HG02840 (cell line): ENCODE measurements around the gene PLS3.
"Not testable (repeated sequence)": the region's sequence is repeated elsewhere in the genome, so short reads cannot be mapped to it uniquely, and the experiment has no call there.

Source experiments
- ATAC-seq: cut with Tn5 transposase; IDR thresholded peaks from one replicate; pipeline ENCODE4 v1.9.1; 2021; ENCODE audit warnings: mild to moderate bottlenecking, moderate library complexity, moderate number of reproducible peaks; ENCODE audit not compliant: unreplicated experiment, low FRiP score

The PLS3 gene, protein sequence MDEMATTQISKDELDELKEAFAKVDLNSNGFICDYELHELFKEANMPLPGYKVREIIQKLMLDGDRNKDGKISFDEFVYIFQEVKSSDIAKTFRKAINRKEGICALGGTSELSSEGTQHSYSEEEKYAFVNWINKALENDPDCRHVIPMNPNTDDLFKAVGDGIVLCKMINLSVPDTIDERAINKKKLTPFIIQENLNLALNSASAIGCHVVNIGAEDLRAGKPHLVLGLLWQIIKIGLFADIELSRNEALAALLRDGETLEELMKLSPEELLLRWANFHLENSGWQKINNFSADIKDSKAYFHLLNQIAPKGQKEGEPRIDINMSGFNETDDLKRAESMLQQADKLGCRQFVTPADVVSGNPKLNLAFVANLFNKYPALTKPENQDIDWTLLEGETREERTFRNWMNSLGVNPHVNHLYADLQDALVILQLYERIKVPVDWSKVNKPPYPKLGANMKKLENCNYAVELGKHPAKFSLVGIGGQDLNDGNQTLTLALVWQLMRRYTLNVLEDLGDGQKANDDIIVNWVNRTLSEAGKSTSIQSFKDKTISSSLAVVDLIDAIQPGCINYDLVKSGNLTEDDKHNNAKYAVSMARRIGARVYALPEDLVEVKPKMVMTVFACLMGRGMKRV

DNA sequence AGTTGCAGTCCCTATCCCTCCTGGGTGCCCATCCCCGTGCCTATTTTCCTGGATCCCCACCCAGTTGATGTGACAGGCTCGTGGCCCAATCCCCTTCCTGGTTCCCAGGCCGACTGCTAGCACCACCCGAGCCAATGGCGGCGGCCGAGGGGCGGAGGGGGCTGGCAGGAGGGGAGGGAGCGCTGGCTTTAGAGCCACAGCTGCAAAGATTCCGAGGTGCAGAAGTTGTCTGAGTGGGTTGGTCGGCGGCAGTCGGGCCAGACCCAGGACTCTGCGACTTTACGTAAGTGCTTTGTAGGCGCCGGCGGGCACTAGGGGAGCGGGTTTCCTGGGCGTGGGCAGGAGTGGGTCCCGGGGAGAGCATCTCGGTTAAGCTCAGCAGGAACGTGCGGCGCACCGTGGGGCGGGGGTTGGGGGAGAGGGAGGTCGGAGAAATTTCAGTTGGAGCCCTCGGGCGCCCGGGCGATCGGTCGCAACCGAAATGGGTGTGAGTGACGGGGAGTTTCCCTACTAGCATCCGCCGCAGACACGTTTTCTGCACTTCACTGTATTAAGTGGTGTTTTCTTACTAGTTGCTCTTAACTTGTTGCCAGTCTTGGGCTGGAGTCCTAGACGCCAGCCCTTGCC is at the start of gene PLS3:
Gene PLS3 (plus strand): TSS at position 197 of the 627 bp plus-strand sequence. CDS start 49,077 bp downstream, outside the sequence.
- no peak for ATAC-seq

DNA sequence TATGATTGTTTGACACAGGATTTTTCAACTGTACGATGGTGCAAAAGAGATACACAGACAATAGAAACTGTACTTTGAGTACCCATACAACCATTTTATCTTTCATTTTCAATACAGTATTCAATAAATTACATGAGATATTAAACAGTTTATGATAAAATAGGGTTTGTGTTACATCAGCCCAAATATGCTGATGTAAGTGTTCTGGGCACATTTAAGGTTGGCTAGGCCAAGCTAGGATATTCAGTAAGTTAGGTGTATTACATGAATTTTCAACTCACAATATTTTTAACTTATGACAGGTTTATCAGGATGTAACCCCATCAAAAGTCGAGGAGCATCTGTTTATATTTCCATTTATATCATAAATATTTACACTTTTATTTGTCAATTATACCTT is 42.9 kb upstream of the PLS3 start:
- no peak for ATAC-seq

DNA sequence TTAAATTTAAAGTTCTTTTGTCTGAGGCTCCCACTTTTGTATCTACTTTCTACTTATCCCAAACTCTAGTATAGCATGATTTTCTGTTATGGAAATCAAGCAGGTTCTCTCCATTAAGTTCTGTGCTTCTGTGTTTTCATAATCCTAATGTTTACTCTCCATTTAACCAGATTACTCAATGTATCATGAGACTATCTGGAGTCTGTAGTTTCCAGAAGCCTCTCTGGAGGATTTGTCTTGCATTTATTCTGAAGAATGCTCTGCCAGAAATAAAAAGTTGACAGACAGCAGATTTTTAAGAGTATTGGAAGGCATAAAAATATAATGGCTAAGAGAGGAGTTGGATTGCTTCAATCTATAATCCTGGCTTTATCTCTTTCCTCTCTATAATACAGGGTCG is 39.2 kb upstream of the PLS3 start:
- no peak for ATAC-seq

DNA sequence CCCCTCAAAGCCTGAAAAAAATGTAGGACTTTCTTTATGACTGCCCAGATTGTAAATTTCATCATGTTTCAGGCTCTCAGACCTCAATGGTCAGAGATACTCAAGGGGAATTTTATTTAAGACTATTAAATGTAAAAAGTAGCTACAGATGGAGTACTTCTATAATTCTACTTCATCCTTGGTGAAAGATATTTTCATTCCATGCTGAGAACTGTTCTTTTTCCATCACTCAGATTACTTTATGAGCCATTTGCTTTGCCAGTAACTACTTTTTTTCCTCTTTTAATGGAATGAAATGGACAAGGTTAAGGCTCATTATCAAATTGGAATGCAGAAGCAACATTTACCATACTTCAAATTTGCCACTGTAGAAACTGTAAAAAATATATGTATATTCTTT is 38.0 kb upstream of the PLS3 start:
- ATAC-seq = no peak

DNA sequence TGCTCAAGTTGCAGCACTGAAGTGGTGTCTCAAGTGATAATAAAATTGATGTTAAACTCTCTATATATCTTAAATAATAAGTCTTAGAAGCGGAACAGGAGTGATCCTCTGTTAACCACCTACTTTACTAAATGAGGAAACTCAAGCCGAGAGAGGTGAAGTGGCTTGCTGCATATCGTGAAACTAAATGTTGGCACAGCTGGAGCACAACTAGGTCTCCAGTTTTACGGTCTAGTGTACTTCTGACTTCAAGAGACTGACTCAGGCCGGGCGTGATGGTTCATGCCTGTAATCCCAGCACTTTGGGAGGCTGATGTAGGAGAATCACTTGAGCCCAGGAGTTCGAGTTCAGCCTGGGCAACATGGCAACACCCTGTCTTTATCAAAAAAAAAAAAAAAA is 35.5 kb upstream of the PLS3 start:
- no peak for ATAC-seq

DNA sequence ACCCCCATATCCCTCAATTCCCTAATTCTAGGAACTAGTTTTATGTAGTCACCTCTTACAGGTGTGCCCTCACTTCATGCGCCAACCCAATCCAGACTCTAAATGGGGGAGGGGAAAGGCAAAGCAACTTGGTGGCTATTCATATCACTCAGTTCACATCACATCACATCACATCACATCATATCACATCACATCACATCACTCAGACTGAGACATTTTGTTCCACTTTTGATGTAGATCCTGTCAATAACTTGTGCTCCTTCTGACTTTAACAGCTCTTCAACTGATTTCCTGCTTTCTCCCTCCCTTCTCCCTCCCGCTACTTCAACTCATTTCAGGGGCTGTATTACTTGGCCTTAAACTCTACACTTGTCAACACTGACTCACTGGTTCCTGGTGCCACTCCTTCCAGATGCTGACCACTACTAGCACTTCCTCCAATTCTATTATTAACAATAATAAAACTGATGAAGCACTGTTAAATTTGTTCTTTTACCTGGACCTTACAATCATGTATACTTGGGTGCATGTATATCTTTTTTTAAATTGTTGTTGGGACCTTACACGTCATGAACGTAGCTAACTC is 29.1 kb upstream of the PLS3 start:
- ATAC-seq = no peak

DNA sequence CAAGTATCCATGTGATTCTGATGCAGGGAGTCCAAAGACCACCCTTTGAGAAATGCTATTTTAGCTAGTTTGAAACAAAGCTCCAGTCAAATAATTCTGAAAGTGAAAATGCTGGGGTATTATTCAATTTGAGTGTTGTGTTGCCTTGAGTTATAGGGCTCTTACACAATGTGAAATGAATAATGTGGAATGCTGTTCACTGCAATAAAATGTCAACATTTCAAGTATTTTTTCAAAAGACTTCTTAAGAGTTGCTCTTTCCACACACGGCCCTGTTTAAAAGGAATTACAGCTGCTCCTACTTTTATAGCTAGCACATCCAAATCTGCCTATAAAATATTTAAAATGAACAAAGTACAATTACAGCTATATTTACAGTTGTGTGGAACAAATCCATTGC is 27.5 kb upstream of the PLS3 start:
- ATAC-seq = no peak

DNA sequence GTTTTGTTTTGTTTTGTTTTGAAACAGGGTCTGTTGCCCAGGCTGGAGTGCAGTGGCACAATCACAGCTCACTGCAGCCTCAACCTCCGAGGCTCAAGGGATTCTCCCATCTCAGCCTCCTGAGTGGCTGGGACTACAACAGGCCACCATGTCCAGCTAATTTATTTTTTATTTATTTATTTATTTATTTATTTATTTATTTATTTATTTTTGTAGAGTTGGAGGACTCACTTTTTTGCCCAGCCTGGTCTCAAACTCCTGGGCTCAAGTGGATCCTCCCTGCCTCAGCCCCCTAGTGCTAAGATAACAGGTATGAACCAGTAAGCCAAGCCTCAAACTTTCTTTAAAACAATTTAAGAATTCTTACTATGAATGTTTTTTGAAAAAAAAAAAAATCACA is 26.6 kb upstream of the PLS3 start:
- no peak for ATAC-seq

DNA sequence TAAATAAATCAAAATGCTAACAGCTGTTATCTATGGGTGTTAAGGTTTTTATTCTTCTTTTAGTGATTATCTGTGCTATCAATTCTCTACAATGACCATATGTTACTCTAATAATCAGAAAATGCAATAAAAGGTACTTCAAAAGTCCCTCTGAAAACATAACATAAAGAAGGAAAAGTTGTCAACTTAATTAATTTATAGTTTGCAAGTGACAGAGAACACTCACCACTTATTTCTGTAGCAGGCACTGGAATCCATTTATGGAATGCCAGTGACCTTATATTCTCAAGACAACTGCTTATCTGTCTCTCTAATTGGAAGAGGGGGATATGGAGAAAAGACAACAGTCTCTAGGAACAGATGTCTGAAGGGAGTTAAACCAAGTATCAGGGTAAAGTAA is 25.6 kb upstream of the PLS3 start:
- ATAC-seq = no peak

DNA sequence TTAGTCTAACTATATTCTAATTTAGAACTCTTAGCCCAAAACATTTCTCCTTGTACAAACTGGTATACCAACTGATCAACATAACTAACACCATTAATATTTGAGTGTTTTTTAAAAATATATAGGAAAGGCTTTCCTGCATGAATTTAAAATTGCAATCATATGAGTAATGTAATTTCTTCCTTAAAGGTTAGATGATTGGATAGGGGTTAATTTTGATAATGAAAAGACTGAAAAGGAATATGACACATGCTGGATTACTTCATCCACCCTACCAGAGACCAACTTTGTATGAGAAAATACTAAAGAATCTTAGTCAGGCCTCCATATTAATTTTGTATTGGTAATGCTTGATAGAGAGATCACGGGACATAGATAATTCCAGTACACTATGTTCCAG is 25.1 kb upstream of the PLS3 start:
- no peak for ATAC-seq

DNA sequence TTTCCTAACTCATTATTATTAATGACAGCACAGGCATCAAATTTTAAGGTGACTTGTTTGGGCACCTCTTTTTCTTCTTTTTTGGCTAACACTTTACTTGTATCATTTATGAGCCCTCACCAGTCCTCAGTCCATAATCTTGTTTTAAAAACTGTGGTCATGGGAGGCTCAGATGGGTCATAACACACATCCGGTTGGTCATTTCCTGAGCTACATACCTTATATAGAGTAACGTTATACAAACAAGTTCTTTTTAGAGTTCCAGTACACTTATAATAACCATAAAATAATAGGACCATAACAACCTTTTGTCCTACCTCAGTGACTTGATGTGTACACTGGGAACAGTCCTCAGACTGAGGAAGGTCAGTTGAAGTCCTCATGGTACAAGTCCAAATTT is 21.1 kb upstream of the PLS3 start:
- no peak for ATAC-seq

DNA sequence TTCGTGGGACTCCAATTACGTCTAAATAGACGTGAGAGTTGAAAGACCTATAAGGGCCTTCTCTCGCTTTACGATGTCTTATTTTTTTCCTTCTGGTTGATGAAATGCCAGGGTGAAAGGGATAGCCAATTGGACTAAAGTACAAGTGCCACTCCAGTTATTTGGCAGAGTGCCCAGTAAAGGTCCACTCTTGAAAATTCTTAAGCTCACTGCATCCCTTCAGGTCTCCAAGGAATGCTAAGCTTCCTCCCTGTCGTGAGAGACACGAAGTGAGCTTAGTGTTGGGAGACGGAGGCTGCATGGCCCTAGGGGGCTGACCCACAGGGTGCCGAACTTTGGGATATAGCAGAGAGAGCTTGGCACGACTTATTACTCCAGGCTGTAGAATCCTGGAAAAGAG is 19.9 kb upstream of the PLS3 start:
- not testable (repeated sequence) for ATAC-seq

DNA sequence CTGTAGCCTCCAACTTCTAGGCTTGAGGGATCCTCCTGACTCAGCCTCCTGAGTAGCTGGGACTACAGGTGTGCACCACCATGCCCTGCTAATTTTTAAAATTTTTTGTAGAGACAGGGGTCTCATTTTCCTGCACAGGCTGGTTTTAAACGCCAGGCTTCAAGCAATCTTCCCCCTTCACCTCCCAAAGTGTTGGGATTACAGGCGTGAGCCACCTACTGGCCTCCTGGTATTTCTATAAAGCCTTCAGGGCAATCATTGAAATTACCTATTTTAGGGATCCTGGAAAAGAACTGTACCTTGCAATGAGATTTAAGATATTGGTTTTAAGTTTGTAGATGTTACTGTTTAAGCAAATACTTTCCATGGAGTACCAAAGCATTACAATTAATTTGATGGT is 13.5 kb upstream of the PLS3 start:
- ATAC-seq = no peak

DNA sequence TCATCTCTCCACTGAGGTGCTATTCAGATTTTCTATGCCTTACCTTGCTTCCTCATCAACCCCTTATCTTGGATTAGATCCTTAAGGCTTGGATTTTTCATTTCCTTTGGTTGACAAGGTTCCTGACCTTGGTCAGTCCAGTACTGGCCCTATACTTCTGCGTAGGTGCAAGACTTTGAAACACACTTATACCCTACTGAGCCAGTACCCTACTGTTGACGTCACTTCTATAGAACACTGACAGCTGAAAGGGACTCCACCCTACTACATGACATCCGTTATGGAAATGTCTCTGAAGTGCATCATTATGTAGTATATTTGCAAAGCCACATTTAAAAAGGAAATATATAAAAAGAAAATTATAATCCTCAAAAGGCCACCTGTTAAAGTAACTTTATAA is 12.0 kb upstream of the PLS3 start:
- no peak for ATAC-seq

DNA sequence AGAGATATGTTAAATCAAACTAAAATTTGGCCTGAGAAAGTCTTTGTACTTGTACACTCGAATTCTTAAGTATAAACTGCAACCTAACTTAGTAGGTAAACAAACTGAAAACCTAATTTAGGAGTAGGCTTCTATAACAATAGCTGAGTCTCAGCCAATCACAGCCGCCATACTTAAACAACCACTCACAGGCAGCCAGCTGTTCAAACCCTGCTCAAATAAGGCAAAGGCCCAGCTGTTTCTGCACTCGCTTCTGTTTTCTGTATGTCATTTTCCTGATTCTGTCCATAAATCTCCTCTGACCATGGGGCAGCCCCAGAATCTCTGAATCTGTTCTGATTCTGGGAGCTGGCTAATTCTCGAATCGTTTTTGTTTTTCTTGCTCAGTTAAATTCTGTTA is 7.8 kb upstream of the PLS3 start:
- ATAC-seq = no peak

DNA sequence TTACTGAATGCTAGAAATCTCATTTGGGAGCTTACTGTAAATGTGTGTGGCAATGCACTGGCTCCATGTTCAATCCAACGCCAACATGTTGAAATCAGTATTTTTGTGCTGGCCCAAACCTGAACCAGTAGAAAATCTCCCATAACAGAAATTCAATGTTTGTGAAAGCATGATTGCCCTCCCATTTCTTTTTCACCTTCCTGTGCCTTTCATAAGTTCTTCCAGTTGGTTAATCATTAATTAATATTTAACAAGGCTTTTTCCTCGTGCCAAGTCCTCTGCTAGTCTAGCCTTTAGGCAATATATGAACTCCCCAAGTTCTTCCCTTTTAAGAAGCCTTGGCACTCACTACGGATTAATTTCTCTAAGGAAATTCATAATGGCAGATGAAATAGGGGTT is 1.3 kb upstream of the PLS3 start:
- ATAC-seq = no peak

DNA sequence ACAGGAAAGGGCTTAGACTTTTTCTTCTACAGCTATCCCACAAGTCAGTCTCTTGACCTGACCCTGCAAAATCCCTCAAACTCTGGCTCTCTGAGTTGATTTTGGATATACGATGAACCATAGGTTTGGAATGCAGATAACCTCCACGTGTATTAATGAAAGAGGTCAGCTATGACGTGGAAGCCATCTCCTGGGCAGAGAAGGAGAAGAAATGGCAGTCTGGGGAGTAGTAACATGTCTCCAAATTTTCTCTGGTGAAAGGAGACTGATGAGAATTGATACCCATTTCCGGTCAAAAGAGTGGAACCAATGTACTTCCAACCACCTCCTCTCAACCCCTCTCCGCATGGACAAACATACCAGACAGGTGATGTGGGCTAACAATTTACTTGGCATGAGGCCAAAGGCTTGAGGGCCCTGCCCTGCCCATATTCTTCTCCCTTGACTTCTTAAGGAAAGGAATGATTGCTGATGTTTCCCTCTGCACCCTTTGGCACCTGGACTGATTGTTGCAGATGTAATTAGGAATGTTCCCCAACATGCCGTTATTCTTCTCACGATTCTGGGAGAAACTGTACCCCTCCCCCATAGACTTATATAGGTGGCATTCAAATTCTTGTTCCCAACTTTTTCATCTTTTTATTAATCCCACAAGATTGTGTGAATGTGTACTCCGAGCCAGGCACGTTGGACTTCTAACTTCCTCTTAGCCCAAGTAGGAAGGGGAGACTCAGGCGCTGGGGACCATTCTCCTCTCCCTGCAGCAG is 580 bp upstream of the PLS3 start:
- ATAC-seq = no peak

DNA sequence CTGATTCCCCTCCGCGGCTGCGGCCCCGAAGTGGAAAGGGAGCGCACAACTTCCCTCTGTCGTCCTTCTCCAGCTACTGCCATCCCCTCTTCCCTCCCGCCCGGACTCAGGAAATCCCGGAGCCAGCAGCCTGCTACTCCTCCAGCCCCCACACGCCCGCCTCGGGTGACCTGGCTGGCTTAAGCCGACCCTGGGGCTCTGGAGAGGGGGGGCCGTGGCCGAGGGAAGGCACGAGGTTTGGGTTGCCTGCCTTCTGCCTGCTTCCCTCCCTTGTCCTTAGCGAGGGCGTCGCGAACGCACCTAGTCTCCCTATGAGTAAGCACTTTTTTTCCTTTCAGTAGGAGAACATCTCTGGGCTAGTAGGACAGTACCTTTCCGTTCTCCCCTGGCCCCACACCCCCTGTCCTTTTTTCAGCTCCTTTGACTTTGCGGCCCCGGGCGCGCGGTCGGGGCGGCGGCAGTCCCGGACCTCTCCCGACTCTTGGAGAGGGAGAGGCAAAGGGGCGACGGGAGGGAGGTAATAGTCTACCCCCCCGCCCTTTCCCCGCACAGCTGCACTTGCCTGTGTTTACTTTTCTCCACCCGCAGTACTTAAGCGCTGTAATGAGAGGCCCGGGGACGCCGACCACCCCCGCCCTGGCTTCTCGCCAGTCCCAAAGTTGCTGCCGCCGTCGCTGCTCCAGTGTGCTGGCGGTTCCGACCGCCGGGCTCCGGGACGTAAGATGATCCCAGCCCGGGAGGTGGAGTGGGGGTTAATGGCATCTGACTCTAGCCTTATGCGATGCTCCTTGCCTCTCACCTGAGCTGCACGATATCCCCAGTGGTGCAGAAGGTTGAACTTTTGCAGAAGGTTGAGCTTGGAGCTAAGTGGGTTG is 868 bp downstream of the PLS3 start:
- ATAC-seq = no peak

DNA sequence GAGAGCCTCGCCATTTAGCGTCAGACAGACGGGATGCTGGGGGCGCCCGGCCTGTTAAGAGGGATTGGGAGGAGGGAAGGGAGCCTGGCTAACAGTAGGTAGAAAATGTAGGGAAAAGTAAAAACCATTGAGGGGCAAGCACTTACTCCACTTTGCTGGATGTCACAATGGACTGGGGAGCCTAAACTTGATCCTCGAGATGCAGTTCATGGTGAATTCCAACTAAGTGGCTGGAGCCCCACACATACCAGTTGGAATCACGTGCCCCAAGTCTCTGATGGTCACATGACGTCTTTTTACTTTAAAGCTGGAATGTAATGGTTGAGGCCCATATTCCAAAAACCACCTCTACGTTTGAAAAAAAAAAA is 1.5 kb downstream of the PLS3 start:
- no peak for ATAC-seq

DNA sequence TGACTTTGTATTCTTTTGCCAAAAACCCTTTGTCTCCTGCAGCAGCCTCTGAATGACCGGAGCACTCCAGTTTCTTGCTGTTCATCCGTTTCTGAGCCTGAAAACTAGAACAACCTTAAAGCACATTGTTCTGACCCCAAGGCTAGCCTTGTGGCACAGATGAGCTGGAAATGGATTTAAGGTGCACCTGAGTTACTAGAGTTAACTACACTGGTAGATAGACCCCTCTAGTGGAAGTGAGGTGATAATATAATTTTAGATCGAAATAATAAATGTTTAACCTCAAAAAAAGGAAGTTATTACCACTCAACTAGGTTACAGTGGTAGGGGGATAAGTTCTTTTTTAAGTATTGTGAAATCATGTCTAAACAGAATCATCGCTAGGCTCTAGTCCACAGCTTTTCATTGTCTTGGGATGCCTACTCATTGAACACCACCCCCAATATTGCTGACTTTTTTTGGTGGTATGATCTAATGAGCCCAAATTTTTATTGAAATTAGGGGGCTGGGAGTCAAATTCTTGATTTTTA is 2.7 kb downstream of the PLS3 start:
- no peak for ATAC-seq
